ENCODE measurements around the gene MINDY3. TPM values are rescaled to one million over a fixed set of nuclear protein-coding genes. Genes with fewer than 3 reads are reported as not detected.

Gene MINDY3
- polyA plus RNA-seq, 2 donors, result 11.2 to 17.2 TPM

DNA sequence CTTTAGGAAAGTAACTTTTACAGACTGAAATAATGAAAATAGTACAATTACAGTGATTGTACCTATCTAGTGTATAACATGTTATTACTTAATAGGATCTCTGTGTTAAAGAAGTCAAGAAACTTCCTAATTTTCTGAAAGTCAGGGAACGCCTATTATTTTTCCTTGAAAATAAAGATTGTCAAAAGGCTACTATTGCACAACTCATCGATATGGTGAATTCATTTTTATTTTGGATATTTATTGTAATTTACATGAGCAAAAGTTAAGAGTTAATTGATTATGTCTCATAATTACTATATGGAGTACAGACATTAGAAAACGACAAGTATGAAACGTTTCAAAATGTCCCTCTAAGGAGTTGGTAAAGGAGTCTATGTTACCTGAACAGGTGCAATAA is 12.8 kb downstream of the MINDY3 start:
- Histone ChIP-seq H3K27ac (ENCODE audit: low read depth in 2 of 2, low read length in 1 of 2) (no peak overlapping the region), H3K27me3 (ENCODE audit: control insufficient read depth in 1 of 2, insufficient read depth in 2 of 2, low read length in 2 of 2) (no peaks in the 10 kb centered on the region), H3K4me1 (ENCODE audit: control insufficient read depth in 2 of 2, insufficient read depth in 2 of 2, low read length in 1 of 2) (no peaks in the 10 kb centered on the region), H3K4me3 (ENCODE audit: low read depth in 1 of 2, low read length in 2 of 2) (no peak overlapping the region), H3K36me3 (ENCODE audit: control insufficient read depth in 2 of 2, insufficient read depth in 2 of 2, low read length in 1 of 2) (no peaks in the 10 kb centered on the region), H3K9me3 (ENCODE audit: control insufficient read depth in 2 of 2, insufficient read depth in 1 of 2, low read depth in 1 of 2, low read length in 1 of 2) (no peaks in the 10 kb centered on the region)
- 94% methylated on average over 4 of the region's 4 CpGs for WGBS, 2 donors

GRCh38 chr10:15844517-15844916 is 15.8 kb downstream of the MINDY3 start:
- Histone ChIP-seq H3K9me3 (ENCODE audit: control insufficient read depth in 2 of 2, insufficient read depth in 1 of 2, low read depth in 1 of 2, low read length in 1 of 2) (no peaks in the 10 kb centered on the region), H3K27me3 (ENCODE audit: control insufficient read depth in 1 of 2, insufficient read depth in 2 of 2, low read length in 2 of 2) (no peaks in the 10 kb centered on the region), H3K27ac (ENCODE audit: low read depth in 2 of 2, low read length in 1 of 2) (no peak overlapping the region), H3K36me3 (ENCODE audit: control insufficient read depth in 2 of 2, insufficient read depth in 2 of 2, low read length in 1 of 2) (no peaks in the 10 kb centered on the region), H3K4me1 (ENCODE audit: control insufficient read depth in 2 of 2, insufficient read depth in 2 of 2, low read length in 1 of 2) (no peaks in the 10 kb centered on the region), H3K4me3 (ENCODE audit: low read depth in 1 of 2, low read length in 2 of 2) (no peak overlapping the region)

DNA sequence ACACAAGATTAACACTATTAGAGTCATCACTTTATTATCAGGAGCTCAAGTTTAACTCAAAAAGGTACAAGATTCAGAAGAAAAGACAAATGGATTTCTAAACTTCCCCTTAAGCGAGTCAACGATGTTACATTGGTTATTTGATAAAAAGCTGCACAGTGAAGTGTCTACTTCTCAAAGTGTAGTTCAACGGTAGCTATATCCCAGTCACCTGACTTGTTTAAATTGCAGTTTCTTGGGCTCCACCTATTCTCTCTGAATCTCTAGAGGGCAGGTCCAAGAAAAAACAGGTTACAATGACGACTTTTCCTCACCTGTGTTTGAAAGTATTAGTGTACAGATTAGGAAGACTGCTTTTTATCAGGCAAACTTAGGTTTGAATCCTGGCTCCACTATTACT is 16.6 kb downstream of the MINDY3 start:
- no peak overlapping the region for H3K27ac ChIP-seq (ENCODE audit: low read depth in 2 of 2, low read length in 1 of 2)
- no peaks in the 10 kb centered on the region for H3K27me3 ChIP-seq (ENCODE audit: control insufficient read depth in 1 of 2, insufficient read depth in 2 of 2, low read length in 2 of 2)
- H3K36me3 ChIP-seq (ENCODE audit: control insufficient read depth in 2 of 2, insufficient read depth in 2 of 2, low read length in 1 of 2), result no peaks in the 10 kb centered on the region
- H3K9me3 ChIP-seq (ENCODE audit: control insufficient read depth in 2 of 2, insufficient read depth in 1 of 2, low read depth in 1 of 2, low read length in 1 of 2), result no peaks in the 10 kb centered on the region
- no peaks in the 10 kb centered on the region for H3K4me1 ChIP-seq (ENCODE audit: control insufficient read depth in 2 of 2, insufficient read depth in 2 of 2, low read length in 1 of 2)
- H3K4me3 ChIP-seq (ENCODE audit: low read depth in 1 of 2, low read length in 2 of 2), result no peak overlapping the region
- 80 to 84% methylated on average over 4 of the region's 4 CpGs for WGBS, 2 donors

DNA sequence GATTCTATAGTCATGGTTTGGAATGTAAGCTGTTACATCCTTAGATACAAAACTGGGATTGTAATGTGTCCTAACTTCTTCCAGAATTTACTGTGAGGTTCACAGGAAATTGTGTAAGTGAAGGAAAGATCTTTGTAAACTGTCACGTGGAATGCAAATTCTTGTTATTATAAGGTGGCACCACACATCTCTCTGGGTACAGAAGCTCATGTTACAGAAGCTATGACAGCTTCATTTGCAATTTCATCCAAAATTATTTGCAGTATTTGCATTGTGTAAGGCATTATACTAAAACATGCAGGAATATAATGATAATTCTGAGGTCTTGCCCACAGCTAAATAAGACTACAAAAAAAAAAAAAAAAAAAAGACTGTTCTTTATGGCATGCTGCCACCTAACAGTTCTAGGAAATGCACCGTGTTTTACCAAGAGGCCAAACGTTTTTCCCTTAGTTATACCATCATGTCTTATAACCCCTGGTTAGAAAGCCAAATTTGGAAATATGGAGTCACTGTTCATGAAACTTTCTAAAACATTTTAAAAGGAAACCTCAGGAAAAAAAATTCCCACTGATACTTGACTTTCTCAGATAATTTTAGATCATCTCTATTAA is 17.6 kb downstream of the MINDY3 start:
- no peaks in the 10 kb centered on the region for H3K4me1 ChIP-seq (ENCODE audit: control insufficient read depth in 2 of 2, insufficient read depth in 2 of 2, low read length in 1 of 2)
- no peaks in the 10 kb centered on the region for H3K9me3 ChIP-seq (ENCODE audit: control insufficient read depth in 2 of 2, insufficient read depth in 1 of 2, low read depth in 1 of 2, low read length in 1 of 2)
- no peak overlapping the region for H3K4me3 ChIP-seq (ENCODE audit: low read depth in 1 of 2, low read length in 2 of 2)
- no peaks in the 10 kb centered on the region for H3K27me3 ChIP-seq (ENCODE audit: control insufficient read depth in 1 of 2, insufficient read depth in 2 of 2, low read length in 2 of 2)
- H3K36me3 ChIP-seq (ENCODE audit: control insufficient read depth in 2 of 2, insufficient read depth in 2 of 2, low read length in 1 of 2), result no peaks in the 10 kb centered on the region
- 33% methylated on average over 3 of the region's 3 CpGs for WGBS, 2 donors
- no peak overlapping the region for H3K27ac ChIP-seq (ENCODE audit: low read depth in 2 of 2, low read length in 1 of 2)

DNA sequence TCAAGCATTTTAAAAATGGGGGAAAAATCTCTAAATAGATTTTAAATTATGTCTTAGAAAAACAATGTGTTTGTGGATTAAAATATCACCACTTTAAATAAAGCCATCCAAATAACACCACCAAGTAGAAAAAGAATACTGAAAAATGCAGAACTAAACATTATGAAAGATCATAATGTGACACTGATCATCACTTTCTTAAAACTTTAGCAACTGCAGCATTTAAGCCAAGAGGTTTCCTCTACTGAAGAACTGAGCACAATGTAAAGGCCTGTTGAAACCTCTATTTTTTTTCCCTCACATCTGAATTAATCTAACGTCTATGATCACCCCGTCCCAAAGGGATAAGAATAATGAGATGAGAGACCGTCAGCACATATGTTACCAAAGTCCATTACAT is 18.6 kb downstream of the MINDY3 start:
- Histone ChIP-seq H3K4me3 (ENCODE audit: low read depth in 1 of 2, low read length in 2 of 2) (no peak overlapping the region), H3K4me1 (ENCODE audit: control insufficient read depth in 2 of 2, insufficient read depth in 2 of 2, low read length in 1 of 2) (no peaks in the 10 kb centered on the region), H3K27ac (ENCODE audit: low read depth in 2 of 2, low read length in 1 of 2) (no peak overlapping the region), H3K27me3 (ENCODE audit: control insufficient read depth in 1 of 2, insufficient read depth in 2 of 2, low read length in 2 of 2) (no peaks in the 10 kb centered on the region), H3K9me3 (ENCODE audit: control insufficient read depth in 2 of 2, insufficient read depth in 1 of 2, low read depth in 1 of 2, low read length in 1 of 2) (no peaks in the 10 kb centered on the region), H3K36me3 (ENCODE audit: control insufficient read depth in 2 of 2, insufficient read depth in 2 of 2, low read length in 1 of 2) (no peaks in the 10 kb centered on the region)
- 79 to 84% methylated on average over 3 of the region's 3 CpGs for WGBS, 2 donors

DNA sequence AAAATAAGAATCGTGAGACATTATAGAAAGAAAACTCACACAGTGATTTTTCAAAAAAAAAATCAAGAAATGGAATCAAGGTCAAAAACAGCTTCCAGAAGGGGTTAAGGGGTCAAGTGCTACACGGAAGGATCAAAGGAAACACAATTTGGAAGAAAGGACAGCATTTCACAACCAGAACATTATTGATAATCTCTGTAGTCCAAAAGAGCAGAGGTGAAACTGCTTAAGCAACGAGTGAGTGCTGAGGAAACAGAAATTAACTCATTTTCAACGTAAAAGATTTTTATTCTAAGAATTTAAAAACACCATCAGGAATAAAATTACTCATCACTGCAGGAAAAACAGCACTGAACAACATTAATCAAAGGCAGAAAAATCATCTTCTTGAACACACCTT is 23.5 kb downstream of the MINDY3 start:
- Histone ChIP-seq H3K4me1 (ENCODE audit: control insufficient read depth in 2 of 2, insufficient read depth in 2 of 2, low read length in 1 of 2) (no peaks in the 10 kb centered on the region), H3K27me3 (ENCODE audit: control insufficient read depth in 1 of 2, insufficient read depth in 2 of 2, low read length in 2 of 2) (no peaks in the 10 kb centered on the region), H3K27ac (ENCODE audit: low read depth in 2 of 2, low read length in 1 of 2) (no peak overlapping the region), H3K36me3 (ENCODE audit: control insufficient read depth in 2 of 2, insufficient read depth in 2 of 2, low read length in 1 of 2) (peaks cover 0 to 4% of the 10 kb centered on the region in 2 donors), H3K4me3 (ENCODE audit: low read depth in 1 of 2, low read length in 2 of 2) (no peak overlapping the region), H3K9me3 (ENCODE audit: control insufficient read depth in 2 of 2, insufficient read depth in 1 of 2, low read depth in 1 of 2, low read length in 1 of 2) (no peaks in the 10 kb centered on the region)
- 69 to 74% methylated on average over 4 of the region's 4 CpGs for WGBS, 2 donors

DNA sequence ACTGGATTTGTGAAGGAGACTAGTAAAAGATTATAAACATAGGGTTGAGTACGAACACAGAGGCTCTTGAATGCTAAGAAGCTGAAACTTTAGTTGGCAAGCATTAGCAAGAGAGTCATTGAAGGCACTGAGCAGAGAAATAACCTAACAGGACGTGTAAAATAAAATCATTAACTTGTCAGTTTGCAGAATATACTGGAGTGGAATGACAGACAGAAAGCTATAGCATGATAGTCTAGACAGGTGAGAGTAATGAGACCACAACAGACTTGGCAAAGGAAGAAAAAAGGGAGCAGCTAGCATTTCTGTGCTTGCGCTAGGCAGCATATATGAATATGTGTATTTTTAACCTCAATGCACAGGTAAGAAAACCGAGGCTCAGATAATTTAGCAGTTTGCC is 30.8 kb downstream of the MINDY3 start:
- Histone ChIP-seq H3K4me3 (ENCODE audit: low read depth in 1 of 2, low read length in 2 of 2) (no peak overlapping the region), H3K9me3 (ENCODE audit: control insufficient read depth in 2 of 2, insufficient read depth in 1 of 2, low read depth in 1 of 2, low read length in 1 of 2) (no peaks in the 10 kb centered on the region), H3K4me1 (ENCODE audit: control insufficient read depth in 2 of 2, insufficient read depth in 2 of 2, low read length in 1 of 2) (no peaks in the 10 kb centered on the region), H3K27ac (ENCODE audit: low read depth in 2 of 2, low read length in 1 of 2) (no peak overlapping the region), H3K27me3 (ENCODE audit: control insufficient read depth in 1 of 2, insufficient read depth in 2 of 2, low read length in 2 of 2) (no peaks in the 10 kb centered on the region), H3K36me3 (ENCODE audit: control insufficient read depth in 2 of 2, insufficient read depth in 2 of 2, low read length in 1 of 2) (peaks cover 0 to 6% of the 10 kb centered on the region in 2 donors)
- WGBS, 2 donors, result 82 to 84% methylated on average over 4 of the region's 4 CpGs

DNA sequence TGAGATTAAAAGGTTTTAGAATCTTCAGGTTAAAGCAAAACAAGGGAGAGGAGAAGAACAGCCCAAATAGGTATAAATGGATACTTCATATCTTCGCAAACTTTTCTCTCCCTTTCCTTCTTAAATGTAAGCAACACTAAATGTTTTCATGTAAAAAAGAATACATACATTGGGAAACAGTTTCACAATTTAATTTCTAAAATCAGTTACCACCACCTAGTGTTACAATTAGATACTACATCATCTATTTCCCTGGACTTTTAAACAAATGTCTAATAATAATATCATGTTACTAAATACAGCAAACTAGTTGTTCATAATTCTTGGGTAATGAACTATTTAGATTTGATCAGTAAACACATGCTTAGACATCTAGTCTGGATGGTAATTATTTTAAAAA is 35.8 kb downstream of the MINDY3 start:
- Histone ChIP-seq H3K9me3 (ENCODE audit: control insufficient read depth in 2 of 2, insufficient read depth in 1 of 2, low read depth in 1 of 2, low read length in 1 of 2) (no peaks in the 10 kb centered on the region), H3K4me1 (ENCODE audit: control insufficient read depth in 2 of 2, insufficient read depth in 2 of 2, low read length in 1 of 2) (no peaks in the 10 kb centered on the region), H3K4me3 (ENCODE audit: low read depth in 1 of 2, low read length in 2 of 2) (no peak overlapping the region), H3K27me3 (ENCODE audit: control insufficient read depth in 1 of 2, insufficient read depth in 2 of 2, low read length in 2 of 2) (no peaks in the 10 kb centered on the region), H3K27ac (ENCODE audit: low read depth in 2 of 2, low read length in 1 of 2) (no peak overlapping the region), H3K36me3 (ENCODE audit: control insufficient read depth in 2 of 2, insufficient read depth in 2 of 2, low read length in 1 of 2) (peaks cover 2 to 3% of the 10 kb centered on the region in 2 donors)
- 75 to 81% methylated on average over 1 of the region's 1 CpG for WGBS, 2 donors

GRCh38 chr10:15822131-15822530 is 38.2 kb downstream of the MINDY3 start:
- no peak overlapping the region for H3K4me3 ChIP-seq (ENCODE audit: low read depth in 1 of 2, low read length in 2 of 2)
- WGBS, 2 donors, result 76 to 86% methylated on average over 4 of the region's 4 CpGs
- H3K36me3 ChIP-seq (ENCODE audit: control insufficient read depth in 2 of 2, insufficient read depth in 2 of 2, low read length in 1 of 2), result peaks cover 3 to 6% of the 10 kb centered on the region in 2 donors
- no peaks in the 10 kb centered on the region for H3K9me3 ChIP-seq (ENCODE audit: control insufficient read depth in 2 of 2, insufficient read depth in 1 of 2, low read depth in 1 of 2, low read length in 1 of 2)
- H3K27ac ChIP-seq (ENCODE audit: low read depth in 2 of 2, low read length in 1 of 2), result no peak overlapping the region
- no peaks in the 10 kb centered on the region for H3K27me3 ChIP-seq (ENCODE audit: control insufficient read depth in 1 of 2, insufficient read depth in 2 of 2, low read length in 2 of 2)
- H3K4me1 ChIP-seq (ENCODE audit: control insufficient read depth in 2 of 2, insufficient read depth in 2 of 2, low read length in 1 of 2), result no peaks in the 10 kb centered on the region

DNA sequence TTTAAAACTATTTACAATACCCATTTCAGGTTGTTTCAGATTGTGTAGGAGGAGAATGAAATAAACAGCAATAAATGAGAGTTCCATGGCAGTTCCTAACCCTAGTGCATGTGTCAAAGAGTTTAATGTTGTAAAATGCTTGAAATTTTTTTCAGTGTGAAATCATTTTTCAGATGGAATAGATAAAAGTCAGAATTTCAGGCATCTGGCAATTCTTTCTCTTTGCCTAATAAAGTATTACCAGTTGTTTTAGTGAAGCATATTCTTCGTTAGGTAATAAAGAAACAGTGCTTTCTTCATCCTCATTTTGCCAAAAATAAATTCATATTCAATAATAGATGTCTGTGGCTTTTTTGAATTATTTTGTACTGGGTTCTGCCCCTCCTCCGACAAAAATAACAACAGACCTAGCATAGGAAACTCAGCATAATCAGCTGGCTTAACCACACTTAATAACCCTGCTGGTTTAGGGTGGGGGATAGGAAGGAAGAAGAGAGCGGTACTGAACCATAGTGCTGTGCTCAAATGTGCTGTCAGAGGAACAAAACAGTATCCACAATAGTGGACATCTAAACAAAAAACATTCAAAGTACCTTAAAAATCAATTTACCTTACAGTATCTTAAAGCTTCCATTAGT is 39.1 kb downstream of the MINDY3 start:
- H3K4me1 ChIP-seq (ENCODE audit: control insufficient read depth in 2 of 2, insufficient read depth in 2 of 2, low read length in 1 of 2), result no peaks in the 10 kb centered on the region
- WGBS, 2 donors, result 79 to 80% methylated on average over 3 of the region's 3 CpGs

More for the DNA sequence above, 39.1 kb downstream of the MINDY3 start:
- peaks cover 3 to 6% of the 10 kb centered on the region in 2 donors for H3K36me3 ChIP-seq (ENCODE audit: control insufficient read depth in 2 of 2, insufficient read depth in 2 of 2, low read length in 1 of 2)
- no peaks in the 10 kb centered on the region for H3K27me3 ChIP-seq (ENCODE audit: control insufficient read depth in 1 of 2, insufficient read depth in 2 of 2, low read length in 2 of 2)
- no peak overlapping the region for H3K27ac ChIP-seq (ENCODE audit: low read depth in 2 of 2, low read length in 1 of 2)
- no peak overlapping the region for H3K4me3 ChIP-seq (ENCODE audit: low read depth in 1 of 2, low read length in 2 of 2)
- no peaks in the 10 kb centered on the region for H3K9me3 ChIP-seq (ENCODE audit: control insufficient read depth in 2 of 2, insufficient read depth in 1 of 2, low read depth in 1 of 2, low read length in 1 of 2)

Measured in esophagus (tissue), 2 donors.